Measurements from ENCODE around the gene KRT31. TPM values are rescaled to one million over a fixed set of nuclear protein-coding genes. Genes with fewer than 3 reads are reported as not detected.

Gene KRT31
- total RNA-seq, 1 donor from 2014 or later = not detected

- no peaks in the 10 kb centered on the region for H3K27me3 Mint-ChIP-seq
- H3K4me3 Mint-ChIP-seq = no peak overlapping the region
- H3K4me1 Mint-ChIP-seq (ENCODE audit: unreplicated experiment) = peaks cover 12% of the 10 kb centered on the region
- no peak for TF ChIP-seq CTCF (conservative IDR thresholded peaks at IDR 0.05)
- H3K9me3 Mint-ChIP-seq = no peaks in the 10 kb centered on the region
- H3K36me3 Mint-ChIP-seq = no peaks in the 10 kb centered on the region
- DNase-seq (ENCODE audit: extremely low spot score, unreplicated experiment) = no peak
- no peak overlapping the region for H3K27ac Mint-ChIP-seq
Measured at GRCh38 chr17:41393826-41394225, 3.6 kb downstream of the KRT31 start.

- DNase-seq (ENCODE audit: extremely low spot score, unreplicated experiment) = no peak
- H3K36me3 Mint-ChIP-seq = no peaks in the 10 kb centered on the region
- no peak overlapping the region for H3K4me3 Mint-ChIP-seq
- H3K27me3 Mint-ChIP-seq = no peaks in the 10 kb centered on the region
- no peaks in the 10 kb centered on the region for H3K9me3 Mint-ChIP-seq
- no peak overlapping the region for H3K27ac Mint-ChIP-seq
- no peak for TF ChIP-seq CTCF (conservative IDR thresholded peaks at IDR 0.05)
- H3K4me1 Mint-ChIP-seq (ENCODE audit: unreplicated experiment) = peaks cover 12% of the 10 kb centered on the region
Measured at GRCh38 chr17:41393294-41393693, 4.1 kb downstream of the KRT31 start.

DNA sequence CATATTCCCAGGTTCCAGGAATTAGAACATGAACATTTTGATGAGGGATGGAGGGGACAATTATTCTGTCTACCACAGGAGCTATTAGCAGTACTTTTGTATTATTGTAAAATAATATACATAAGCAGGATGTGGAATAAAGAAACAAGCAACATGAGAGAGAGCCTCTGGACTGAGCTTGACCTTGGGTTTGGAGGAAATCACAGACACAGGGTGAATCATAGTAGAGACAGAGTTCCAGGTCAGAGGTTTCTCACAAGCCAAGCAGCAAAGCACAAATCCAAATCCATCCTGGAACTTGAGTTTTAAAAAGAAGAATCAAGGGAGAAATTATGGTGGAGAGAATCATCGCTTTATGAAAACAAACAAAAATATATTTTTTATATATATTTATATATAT is 5.1 kb downstream of the KRT31 start:
- TF ChIP-seq CTCF (conservative IDR thresholded peaks at IDR 0.05) = no peak
- Mint-ChIP-seq H3K4me1 (ENCODE audit: unreplicated experiment) (peaks cover 12% of the 10 kb centered on the region), H3K27me3 (no peaks in the 10 kb centered on the region), H3K27ac (no peak overlapping the region), H3K36me3 (no peaks in the 10 kb centered on the region), H3K9me3 (no peaks in the 10 kb centered on the region), H3K4me3 (no peak overlapping the region)
- no peak for DNase-seq (ENCODE audit: extremely low spot score, unreplicated experiment)

DNA sequence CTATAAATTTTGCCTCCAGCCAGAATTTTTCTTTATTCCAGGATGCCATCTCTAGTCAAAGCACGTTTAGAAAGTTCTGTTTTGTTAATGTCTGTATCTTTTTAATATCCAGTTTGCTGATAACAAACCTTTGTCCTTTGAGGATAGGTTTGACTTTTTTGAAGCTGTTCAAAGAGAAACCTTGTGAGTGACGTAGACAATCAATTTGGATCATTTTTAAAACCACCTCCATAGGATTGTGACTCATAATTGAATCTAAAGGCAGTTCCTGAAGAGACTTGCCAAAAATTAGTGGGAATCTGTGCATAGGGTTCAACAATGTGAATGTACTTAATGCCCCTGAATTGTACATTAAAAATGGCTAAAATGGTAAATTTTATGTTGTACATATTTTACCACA is 5.9 kb downstream of the KRT31 start:
- Mint-ChIP-seq H3K36me3 (no peaks in the 10 kb centered on the region), H3K27ac (no peak overlapping the region), H3K4me3 (no peak overlapping the region), H3K4me1 (ENCODE audit: unreplicated experiment) (peaks cover 12% of the 10 kb centered on the region), H3K9me3 (peaks cover 3% of the 10 kb centered on the region), H3K27me3 (no peaks in the 10 kb centered on the region)
- no peak for TF ChIP-seq CTCF (conservative IDR thresholded peaks at IDR 0.05)
- DNase-seq (ENCODE audit: extremely low spot score, unreplicated experiment) = no peak

- Mint-ChIP-seq H3K4me3 (no peak overlapping the region), H3K27ac (peak overlapping the region; percentile 24), H3K36me3 (no peaks in the 10 kb centered on the region), H3K9me3 (peaks cover 7% of the 10 kb centered on the region), H3K4me1 (ENCODE audit: unreplicated experiment) (peaks cover 12% of the 10 kb centered on the region), H3K27me3 (no peaks in the 10 kb centered on the region)
- DNase-seq (ENCODE audit: extremely low spot score, unreplicated experiment) = no peak
- no peak for TF ChIP-seq CTCF (conservative IDR thresholded peaks at IDR 0.05)
Measured at GRCh38 chr17:41390411-41390938, 6.9 kb downstream of the KRT31 start.

GRCh38 chr17:41387670-41388069 is 9.7 kb downstream of the KRT31 start:
- H3K27ac Mint-ChIP-seq = no peak overlapping the region
- H3K36me3 Mint-ChIP-seq = no peaks in the 10 kb centered on the region
- H3K9me3 Mint-ChIP-seq = peaks cover 7% of the 10 kb centered on the region

More at GRCh38 chr17:41387670-41388069, 9.7 kb downstream of the KRT31 start:
- Mint-ChIP-seq H3K4me1 (ENCODE audit: unreplicated experiment) (peaks cover 12% of the 10 kb centered on the region), H3K27me3 (no peaks in the 10 kb centered on the region), H3K4me3 (no peak overlapping the region)
- no peak for DNase-seq (ENCODE audit: extremely low spot score, unreplicated experiment)
- no peak for TF ChIP-seq CTCF (conservative IDR thresholded peaks at IDR 0.05)
